Activated CD8-positive, alpha-beta memory T cell treated with anti-CD3 and anti-CD28 coated beads, Interleukin-2, amount 50 U/mL, for 24 hours (primary cell): ENCODE measurements around the gene SLX9.
"Not testable (repeated sequence)": the region's sequence is repeated elsewhere in the genome, so short reads cannot be mapped to it uniquely, and the experiment has no call there.

Experiments used
- DNase-seq: peaks from one replicate; pipeline ENCODE4 v3.0.0-alpha.2; 2020; ENCODE audit errors: extremely low read depth

SLX9 gene

DNA sequence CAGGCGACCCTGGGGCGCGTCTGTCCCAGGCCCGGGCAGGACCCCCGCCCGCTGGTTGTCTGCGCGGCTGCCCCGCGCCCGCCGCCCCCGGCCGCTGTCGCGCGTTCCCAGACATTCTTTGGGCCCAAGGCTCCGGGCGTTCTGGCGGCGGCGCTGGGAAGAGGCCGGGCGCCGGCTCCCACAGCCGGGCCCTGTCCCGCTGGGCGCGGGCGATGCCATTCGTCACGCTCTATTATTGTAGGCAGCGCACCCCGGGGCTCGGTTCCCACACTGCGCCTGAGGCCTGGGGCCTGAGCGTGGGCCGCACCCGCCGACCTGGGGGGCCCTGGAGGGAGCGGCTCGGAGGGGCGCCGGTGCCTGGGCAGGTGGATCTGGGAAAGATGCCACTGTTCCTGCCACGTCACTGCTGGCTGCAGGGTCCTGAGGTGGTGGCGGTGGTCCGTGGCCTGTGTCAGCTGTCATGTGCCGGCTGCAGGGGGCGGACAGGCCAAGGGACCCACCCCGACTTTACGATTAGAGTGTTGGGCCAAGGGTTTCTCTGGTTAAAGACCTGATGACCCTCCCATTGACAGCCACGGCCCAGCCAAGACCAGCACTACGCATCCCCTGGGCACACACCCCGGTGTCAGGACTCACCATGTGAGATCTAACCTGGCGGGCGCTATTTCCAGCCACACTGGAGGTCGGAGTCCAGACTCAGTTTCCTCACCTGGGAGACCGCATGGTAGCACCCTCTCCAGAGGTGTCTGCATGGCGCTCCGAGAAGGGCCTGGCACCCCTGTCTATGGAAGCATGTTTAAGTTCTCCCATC lies 79.5 kb downstream of the SLX9 start:
- DNase-seq: no peak

DNA sequence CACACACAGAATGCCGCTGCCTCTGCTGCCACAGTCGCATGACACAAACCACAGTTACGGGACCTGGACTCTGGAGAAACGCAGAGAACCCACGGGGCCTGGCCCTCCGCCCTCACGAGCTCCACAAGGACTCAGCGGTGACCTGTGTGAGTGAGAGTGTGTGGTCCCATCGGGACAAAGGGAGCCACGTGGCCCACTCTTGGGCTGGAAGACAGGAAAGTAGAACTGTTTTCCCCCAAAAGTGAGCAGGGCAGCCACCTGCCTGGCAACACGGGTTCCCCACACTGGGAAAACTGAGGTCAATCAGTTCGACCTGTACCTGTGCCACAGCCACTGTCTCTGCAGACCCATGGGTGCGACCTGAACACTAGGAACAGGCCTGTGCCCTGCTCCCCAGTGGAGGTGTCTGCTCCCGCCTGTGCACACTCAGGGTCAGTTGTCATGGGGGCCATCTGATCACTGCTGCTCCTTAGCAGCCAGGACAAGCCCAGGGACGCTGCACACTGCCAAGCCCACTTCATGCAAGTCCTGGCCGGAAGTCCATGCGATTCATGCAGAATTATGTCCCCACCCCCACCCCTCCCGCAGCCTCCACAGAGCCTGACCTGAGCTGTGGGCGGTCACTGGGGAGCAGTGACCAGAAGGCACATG lies 80.2 kb downstream of the SLX9 start:
- DNase-seq: no peak

DNA sequence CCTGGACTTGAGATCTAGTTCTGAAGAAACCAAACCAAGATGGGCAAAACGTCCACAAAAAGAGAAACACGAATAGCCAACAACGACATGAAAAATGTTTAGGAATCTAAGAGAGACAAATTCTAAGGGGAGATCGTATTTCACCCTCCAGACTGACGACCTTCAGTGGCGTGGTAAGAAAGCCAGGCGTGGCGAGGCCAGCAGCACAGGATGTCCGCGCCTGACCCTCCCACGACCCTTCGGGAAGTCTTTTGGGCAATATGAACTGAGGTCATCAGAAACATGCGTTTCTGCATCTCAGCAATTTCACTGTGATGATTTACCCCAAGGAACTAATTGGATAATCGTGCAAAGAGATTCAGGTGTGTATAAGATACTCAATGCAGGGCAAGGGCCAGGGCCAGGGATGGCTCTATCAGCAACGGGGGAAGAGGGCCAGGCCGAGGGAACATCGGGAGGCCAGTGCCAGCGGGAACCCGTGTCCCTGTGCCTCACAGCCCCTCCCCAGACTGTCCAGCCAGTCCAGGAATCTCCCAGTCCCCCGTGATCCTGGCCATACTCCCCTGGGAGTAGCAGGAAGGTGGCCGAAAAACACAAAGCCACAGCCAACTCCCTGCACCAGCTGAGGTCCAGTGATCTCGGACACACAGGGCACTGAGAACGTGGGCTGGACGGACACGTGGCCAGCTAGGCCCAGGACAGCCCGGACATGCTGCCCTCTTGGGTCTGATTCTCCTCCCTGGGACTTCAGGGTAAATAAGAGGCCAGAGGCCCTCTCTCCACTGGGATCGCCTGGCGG lies 81.0 kb downstream of the SLX9 start:
- no peak for DNase-seq

DNA sequence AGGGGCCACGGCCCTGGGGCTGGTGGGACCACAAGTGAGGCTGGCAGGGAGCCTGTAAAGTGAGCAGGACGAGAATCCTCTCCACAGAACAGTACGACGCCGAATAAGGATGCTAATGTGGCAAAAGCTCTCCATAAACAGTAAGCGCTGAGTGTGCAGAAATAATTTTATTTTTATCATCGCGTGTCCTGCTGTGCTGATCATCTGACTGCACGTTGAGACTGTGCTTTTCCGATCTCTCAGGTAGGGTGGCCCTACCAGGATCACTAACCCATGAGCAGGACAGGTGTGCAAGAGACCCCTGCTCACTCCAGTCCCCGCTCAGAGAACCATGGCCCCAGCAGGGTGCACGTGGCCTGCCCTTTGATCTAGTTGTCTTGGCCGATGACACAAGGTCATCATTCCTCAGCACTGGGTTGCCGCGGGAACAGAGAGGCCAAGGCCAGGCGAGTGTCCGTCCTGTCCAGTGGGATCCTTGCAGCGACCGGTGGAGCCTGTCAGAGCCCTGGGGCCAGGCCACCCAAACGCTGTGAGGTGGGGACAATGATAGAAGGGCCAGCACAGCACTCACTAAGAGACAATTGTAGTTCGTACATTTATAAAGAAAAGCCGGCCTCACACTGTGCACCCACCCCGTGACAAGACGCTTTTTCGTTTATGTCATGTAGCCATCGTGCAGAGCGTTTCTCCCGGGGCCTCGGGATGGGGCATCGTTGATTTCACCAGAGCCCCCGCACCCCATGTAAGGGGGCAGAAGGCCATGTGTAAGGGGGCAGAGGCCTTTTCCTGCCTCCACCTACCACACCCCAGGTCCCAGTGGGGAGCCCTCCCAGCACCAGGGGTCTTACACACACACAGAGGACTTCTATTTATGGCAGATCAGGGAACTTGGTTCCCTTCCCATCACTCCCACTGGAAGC lies 81.9 kb downstream of the SLX9 start:
- DNase-seq: no peak

DNA sequence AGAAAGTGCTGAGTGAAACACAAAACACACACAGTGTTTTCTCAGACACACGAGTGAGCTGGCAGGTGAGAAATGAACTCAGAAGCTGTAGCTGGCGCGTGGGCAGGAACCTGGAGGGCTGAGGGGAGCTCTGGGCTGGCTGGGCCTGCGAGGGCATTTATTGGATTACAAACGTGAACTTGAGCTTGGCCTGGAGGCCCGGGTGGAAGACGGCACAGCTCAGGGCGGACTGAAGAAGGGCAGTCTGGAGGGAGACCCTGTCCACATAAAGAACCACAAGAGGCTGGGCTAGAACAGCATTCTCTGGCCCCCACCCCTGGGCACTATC lies 82.5 kb downstream of the SLX9 start:
- DNase-seq: no peak

DNA sequence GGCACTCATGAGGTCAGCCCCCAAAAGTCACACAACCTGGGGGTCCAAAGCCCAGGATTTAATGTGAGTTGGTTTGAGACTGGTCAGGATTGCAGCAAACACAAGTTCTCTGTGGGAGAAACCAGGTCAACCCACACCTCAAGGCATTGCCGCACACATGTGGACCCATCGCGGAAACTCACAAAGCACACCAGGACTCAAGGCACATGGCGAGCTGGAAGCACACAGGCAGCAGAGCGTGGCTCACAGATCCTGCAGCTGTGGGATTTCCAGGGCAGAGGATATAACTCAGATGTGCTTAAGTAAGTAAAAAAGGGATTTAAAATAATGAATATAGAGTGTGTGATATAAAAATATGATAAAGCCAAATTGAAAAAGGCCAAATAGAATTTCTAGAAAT lies 82.9 kb downstream of the SLX9 start:
- no peak for DNase-seq

DNA sequence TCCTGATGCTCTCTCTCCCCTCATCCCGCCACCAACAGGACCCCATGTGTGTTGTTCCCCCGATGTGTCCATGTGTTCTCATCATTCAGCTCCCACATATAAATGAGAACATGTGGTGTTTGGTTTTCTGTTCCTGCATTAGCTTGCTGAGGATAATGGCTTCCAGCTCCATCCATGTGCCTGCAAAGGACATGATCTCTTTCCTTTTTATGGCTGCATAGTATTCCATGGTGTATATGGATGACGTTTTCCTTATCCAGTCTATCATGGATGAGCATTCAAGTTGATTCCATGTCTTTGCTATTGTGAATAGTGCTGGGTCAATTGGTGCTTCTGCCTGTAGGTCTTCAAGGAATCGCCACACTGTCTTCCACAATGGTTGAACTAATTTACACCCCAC lies 84.7 kb downstream of the SLX9 start:
- not testable (repeated sequence) for DNase-seq

DNA sequence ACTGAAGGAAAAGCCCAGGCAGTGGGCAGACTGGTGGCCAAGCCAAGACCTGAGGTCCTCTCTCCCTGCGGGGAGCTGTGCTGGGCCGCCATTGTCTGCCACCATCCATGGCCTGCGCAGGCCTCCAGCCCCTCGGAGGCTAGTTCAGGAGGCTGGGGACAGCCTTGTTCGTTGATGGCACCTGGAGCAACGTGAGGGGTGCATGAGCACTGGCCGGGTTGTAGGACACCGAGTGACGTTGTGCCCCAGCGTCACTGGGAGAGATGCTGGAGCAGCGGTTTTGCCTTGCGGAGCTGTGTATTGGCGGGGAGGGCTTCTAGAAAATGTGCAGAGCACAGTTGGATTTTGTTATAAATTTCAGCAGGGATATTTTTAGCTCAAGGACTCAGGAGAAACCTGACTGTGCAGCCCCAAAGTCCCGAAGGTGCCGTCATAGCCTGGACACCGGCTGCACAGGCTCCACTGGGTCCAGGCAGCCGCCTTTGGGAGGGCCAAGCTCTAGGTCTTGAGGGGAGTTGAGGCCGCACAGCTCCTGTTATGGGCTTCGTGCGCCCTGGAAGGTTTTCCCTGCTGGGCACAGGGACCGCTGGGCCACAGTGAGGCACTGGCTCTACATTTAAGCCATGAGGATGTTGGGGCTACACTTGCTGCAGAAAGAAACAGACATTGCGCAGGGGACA lies 86.4 kb downstream of the SLX9 start:
- DNase-seq: no peak
